ENCODE measurements around the gene WDR18.

DNA sequence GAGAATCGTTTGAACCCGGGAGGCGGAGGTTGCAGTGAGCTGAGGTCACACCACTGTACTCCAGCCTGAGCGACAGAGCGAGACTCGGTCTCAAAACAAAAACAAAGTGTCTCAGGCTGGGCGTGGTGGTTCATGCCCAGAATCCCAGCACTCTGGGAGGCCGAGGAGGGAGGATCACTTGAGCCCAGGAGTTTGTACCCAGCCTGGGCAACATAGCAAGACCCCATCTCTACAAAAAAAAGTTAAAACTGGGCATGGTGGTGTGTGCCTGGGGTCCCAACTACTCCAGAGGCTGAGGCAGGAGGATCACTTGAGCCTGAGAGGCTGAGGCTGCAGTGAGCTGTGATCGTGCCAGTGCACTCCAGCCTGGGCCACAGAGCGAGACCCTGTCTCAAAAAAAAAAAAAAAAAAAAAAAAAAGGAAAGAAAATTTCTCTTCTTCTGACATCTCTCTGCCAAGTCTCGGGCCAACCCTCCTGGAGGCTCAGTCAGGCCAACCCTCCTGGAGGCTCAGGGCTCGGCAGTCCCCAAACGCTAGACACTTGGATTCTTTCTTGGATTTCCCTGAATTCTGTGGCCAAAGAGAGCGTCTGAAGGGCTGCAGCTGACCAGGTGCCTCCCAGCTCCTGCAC is 32.0 kb upstream of the WDR18 start:
- TF ChIP-seq, protein P1, sequence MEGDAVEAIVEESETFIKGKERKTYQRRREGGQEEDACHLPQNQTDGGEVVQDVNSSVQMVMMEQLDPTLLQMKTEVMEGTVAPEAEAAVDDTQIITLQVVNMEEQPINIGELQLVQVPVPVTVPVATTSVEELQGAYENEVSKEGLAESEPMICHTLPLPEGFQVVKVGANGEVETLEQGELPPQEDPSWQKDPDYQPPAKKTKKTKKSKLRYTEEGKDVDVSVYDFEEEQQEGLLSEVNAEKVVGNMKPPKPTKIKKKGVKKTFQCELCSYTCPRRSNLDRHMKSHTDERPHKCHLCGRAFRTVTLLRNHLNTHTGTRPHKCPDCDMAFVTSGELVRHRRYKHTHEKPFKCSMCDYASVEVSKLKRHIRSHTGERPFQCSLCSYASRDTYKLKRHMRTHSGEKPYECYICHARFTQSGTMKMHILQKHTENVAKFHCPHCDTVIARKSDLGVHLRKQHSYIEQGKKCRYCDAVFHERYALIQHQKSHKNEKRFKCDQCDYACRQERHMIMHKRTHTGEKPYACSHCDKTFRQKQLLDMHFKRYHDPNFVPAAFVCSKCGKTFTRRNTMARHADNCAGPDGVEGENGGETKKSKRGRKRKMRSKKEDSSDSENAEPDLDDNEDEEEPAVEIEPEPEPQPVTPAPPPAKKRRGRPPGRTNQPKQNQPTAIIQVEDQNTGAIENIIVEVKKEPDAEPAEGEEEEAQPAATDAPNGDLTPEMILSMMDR (IDR thresholded peaks at IDR 0.05; ENCODE audit: control extremely low read depth in 1 of 3, insufficient read depth in 1 of 3, low read depth in 1 of 3, low read length in 3 of 3), result no peak
- TF ChIP-seq POLR2A (IDR thresholded peaks at IDR 0.05; ENCODE audit: control extremely low read depth in 1 of 2, low read depth in 2 of 2, low read length in 2 of 2) (no peak), KDM1A (IDR thresholded peaks at IDR 0.05; ENCODE audit: borderline replicate concordance, low read length) (peak; percentile 85; the same call in 1 of the 2 replicates), EZH2 (IDR thresholded peaks at IDR 0.05; ENCODE audit: low read depth, low read length, severe bottlenecking) (no peak)
- TF ChIP-seq, protein P2, sequence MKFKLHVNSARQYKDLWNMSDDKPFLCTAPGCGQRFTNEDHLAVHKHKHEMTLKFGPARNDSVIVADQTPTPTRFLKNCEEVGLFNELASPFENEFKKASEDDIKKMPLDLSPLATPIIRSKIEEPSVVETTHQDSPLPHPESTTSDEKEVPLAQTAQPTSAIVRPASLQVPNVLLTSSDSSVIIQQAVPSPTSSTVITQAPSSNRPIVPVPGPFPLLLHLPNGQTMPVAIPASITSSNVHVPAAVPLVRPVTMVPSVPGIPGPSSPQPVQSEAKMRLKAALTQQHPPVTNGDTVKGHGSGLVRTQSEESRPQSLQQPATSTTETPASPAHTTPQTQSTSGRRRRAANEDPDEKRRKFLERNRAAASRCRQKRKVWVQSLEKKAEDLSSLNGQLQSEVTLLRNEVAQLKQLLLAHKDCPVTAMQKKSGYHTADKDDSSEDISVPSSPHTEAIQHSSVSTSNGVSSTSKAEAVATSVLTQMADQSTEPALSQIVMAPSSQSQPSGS (IDR thresholded peaks at IDR 0.05; ENCODE audit: low read length), result no peak
- TF ChIP-seq, protein P3, sequence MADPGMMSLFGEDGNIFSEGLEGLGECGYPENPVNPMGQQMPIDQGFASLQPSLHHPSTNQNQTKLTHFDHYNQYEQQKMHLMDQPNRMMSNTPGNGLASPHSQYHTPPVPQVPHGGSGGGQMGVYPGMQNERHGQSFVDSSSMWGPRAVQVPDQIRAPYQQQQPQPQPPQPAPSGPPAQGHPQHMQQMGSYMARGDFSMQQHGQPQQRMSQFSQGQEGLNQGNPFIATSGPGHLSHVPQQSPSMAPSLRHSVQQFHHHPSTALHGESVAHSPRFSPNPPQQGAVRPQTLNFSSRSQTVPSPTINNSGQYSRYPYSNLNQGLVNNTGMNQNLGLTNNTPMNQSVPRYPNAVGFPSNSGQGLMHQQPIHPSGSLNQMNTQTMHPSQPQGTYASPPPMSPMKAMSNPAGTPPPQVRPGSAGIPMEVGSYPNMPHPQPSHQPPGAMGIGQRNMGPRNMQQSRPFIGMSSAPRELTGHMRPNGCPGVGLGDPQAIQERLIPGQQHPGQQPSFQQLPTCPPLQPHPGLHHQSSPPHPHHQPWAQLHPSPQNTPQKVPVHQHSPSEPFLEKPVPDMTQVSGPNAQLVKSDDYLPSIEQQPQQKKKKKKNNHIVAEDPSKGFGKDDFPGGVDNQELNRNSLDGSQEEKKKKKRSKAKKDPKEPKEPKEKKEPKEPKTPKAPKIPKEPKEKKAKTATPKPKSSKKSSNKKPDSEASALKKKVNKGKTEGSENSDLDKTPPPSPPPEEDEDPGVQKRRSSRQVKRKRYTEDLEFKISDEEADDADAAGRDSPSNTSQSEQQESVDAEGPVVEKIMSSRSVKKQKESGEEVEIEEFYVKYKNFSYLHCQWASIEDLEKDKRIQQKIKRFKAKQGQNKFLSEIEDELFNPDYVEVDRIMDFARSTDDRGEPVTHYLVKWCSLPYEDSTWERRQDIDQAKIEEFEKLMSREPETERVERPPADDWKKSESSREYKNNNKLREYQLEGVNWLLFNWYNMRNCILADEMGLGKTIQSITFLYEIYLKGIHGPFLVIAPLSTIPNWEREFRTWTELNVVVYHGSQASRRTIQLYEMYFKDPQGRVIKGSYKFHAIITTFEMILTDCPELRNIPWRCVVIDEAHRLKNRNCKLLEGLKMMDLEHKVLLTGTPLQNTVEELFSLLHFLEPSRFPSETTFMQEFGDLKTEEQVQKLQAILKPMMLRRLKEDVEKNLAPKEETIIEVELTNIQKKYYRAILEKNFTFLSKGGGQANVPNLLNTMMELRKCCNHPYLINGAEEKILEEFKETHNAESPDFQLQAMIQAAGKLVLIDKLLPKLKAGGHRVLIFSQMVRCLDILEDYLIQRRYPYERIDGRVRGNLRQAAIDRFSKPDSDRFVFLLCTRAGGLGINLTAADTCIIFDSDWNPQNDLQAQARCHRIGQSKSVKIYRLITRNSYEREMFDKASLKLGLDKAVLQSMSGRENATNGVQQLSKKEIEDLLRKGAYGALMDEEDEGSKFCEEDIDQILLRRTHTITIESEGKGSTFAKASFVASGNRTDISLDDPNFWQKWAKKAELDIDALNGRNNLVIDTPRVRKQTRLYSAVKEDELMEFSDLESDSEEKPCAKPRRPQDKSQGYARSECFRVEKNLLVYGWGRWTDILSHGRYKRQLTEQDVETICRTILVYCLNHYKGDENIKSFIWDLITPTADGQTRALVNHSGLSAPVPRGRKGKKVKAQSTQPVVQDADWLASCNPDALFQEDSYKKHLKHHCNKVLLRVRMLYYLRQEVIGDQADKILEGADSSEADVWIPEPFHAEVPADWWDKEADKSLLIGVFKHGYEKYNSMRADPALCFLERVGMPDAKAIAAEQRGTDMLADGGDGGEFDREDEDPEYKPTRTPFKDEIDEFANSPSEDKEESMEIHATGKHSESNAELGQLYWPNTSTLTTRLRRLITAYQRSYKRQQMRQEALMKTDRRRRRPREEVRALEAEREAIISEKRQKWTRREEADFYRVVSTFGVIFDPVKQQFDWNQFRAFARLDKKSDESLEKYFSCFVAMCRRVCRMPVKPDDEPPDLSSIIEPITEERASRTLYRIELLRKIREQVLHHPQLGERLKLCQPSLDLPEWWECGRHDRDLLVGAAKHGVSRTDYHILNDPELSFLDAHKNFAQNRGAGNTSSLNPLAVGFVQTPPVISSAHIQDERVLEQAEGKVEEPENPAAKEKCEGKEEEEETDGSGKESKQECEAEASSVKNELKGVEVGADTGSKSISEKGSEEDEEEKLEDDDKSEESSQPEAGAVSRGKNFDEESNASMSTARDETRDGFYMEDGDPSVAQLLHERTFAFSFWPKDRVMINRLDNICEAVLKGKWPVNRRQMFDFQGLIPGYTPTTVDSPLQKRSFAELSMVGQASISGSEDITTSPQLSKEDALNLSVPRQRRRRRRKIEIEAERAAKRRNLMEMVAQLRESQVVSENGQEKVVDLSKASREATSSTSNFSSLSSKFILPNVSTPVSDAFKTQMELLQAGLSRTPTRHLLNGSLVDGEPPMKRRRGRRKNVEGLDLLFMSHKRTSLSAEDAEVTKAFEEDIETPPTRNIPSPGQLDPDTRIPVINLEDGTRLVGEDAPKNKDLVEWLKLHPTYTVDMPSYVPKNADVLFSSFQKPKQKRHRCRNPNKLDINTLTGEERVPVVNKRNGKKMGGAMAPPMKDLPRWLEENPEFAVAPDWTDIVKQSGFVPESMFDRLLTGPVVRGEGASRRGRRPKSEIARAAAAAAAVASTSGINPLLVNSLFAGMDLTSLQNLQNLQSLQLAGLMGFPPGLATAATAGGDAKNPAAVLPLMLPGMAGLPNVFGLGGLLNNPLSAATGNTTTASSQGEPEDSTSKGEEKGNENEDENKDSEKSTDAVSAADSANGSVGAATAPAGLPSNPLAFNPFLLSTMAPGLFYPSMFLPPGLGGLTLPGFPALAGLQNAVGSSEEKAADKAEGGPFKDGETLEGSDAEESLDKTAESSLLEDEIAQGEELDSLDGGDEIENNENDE (IDR thresholded peaks at IDR 0.05; ENCODE audit: insufficient replicate concordance, low read length), result no peak

All from H1 (cell line).